GM18951 (cell line): ENCODE results near the gene ONECUT3.

Source experiments
- POLR2A ChIP-seq: IDR thresholded peaks from 4 replicates; pipeline ENCODE4 v1.6.1; 2011; ENCODE audit warnings: mild to moderate bottlenecking; ENCODE audit not compliant: insufficient read length, insufficient read depth; ENCODE audit errors: extremely low read depth
- in situ Hi-C: fragments of 300-500 bp; cut with MboI; formaldehyde crosslinking; loops from one replicate; pipeline ENCODE4 v1.12.0; 2022; ENCODE audit warnings: low sequenced_read_pairs, mixed read lengths, inconsistent platforms; ENCODE audit not compliant: unreplicated experiment

The ONECUT3 gene

GRCh38 chr19:1815605-1816529 lies 62.6 kb downstream of the ONECUT3 start:
- TF ChIP-seq POLR2A, result no peak

GRCh38 chr19:1816530-1817298 lies 63.4 kb downstream of the ONECUT3 start:
- in situ Hi-C loops, result no loop called here
- TF ChIP-seq POLR2A, result no peak

More at GRCh38 chr19:1815605-1816529, 62.6 kb downstream of the ONECUT3 start:
- in situ Hi-C loops, result no loop called here

- in situ Hi-C loops, result no loop called here
- no peak for TF ChIP-seq POLR2A
These were observed 64.4 kb downstream of the ONECUT3 start for GRCh38 chr19:1817553-1818179.

- no peak for TF ChIP-seq POLR2A
- in situ Hi-C loops, result no loop called here
These were observed 65.4 kb downstream of the ONECUT3 start for GRCh38 chr19:1818549-1819195.

- in situ Hi-C loops, result no loop called here
- TF ChIP-seq POLR2A, result no peak
These were observed 66.3 kb downstream of the ONECUT3 start for GRCh38 chr19:1819341-1820255.

- in situ Hi-C loops, result no loop called here
- TF ChIP-seq POLR2A, result no peak
These were observed 68.9 kb downstream of the ONECUT3 start for GRCh38 chr19:1822210-1822609.

GRCh38 chr19:1823020-1823419 lies 69.7 kb downstream of the ONECUT3 start:
- no peak for TF ChIP-seq POLR2A
- in situ Hi-C loops, result no loop called here

GRCh38 chr19:1823539-1824251 lies 70.4 kb downstream of the ONECUT3 start:
- in situ Hi-C loops, result no loop called here
- no peak for TF ChIP-seq POLR2A

GRCh38 chr19:1824252-1824622 lies 70.9 kb downstream of the ONECUT3 start:
- no peak for TF ChIP-seq POLR2A
- in situ Hi-C loops, result no loop called here

GRCh38 chr19:1825909-1826556 lies 72.7 kb downstream of the ONECUT3 start:
- TF ChIP-seq POLR2A, result no peak
- in situ Hi-C loops, result no loop called here
